H9 (cell line): ENCODE data around the gene C11orf24. TPM values are rescaled to one million over a fixed set of nuclear protein-coding genes. Genes with fewer than 3 reads are reported as not detected.
"Not testable (repeated sequence)": the region's sequence is repeated elsewhere in the genome, so short reads cannot be mapped to it uniquely, and the experiment has no call there.

Experiments used
- DNase-seq: peaks from one replicate; pipeline ENCODE4 v3.0.0-alpha.2; 2017
- H2AFZ ChIP-seq: one replicate; pipeline ENCODE4 v1.6.1; 2013; ENCODE audit warnings: mild to moderate bottlenecking, low read length, control low read depth, moderate library complexity
- H2AK5ac ChIP-seq: 2 replicates; pipeline ENCODE4 v1.6.1; 2013; ENCODE audit warnings: low read length, control low read depth, mixed read lengths; ENCODE audit not compliant: insufficient read length
- H2BK120ac ChIP-seq: one replicate; pipeline ENCODE4 v1.6.1; 2013; ENCODE audit warnings: low read depth, mild to moderate bottlenecking, low read length, control low read depth, inconsistent platforms; ENCODE audit not compliant: poor library complexity, severe bottlenecking
- H2BK12ac ChIP-seq: 2 replicates; pipeline ENCODE4 v1.6.1; 2013; ENCODE audit warnings: low read length, control low read depth, mixed read lengths, low read depth; ENCODE audit not compliant: insufficient read length
- H2BK15ac ChIP-seq: 2 replicates; pipeline ENCODE4 v1.6.1; 2013; ENCODE audit warnings: low read depth, low read length, control low read depth
- H2BK20ac ChIP-seq: one replicate; pipeline ENCODE4 v1.6.1; 2013; ENCODE audit warnings: low read depth, mild to moderate bottlenecking, low read length, control low read depth, inconsistent platforms; ENCODE audit not compliant: poor library complexity, severe bottlenecking
- H2BK5ac ChIP-seq: 2 replicates; pipeline ENCODE4 v1.6.1; 2013; ENCODE audit warnings: low read length, control low read depth, mixed read lengths; ENCODE audit not compliant: insufficient read length
- H3K14ac ChIP-seq: 2 replicates; pipeline ENCODE4 v1.6.1; 2013; ENCODE audit warnings: low read length, control low read depth; ENCODE audit not compliant: insufficient read depth
- H3K18ac ChIP-seq: 2 replicates; pipeline ENCODE4 v1.6.1; 2013; ENCODE audit warnings: low read depth, mild to moderate bottlenecking, mixed read lengths, low read length, control low read depth; ENCODE audit not compliant: insufficient read length
- H3K23ac ChIP-seq: 2 replicates; pipeline ENCODE4 v1.6.1; 2013; ENCODE audit warnings: low read length, control low read depth, mixed read lengths, low read depth; ENCODE audit not compliant: insufficient read length
- H3K23me2 ChIP-seq: 2 replicates; pipeline ENCODE4 v1.6.1; 2013; ENCODE audit warnings: low read depth, mild to moderate bottlenecking, mixed read lengths, low read length, control low read depth; ENCODE audit not compliant: insufficient read length, poor library complexity, severe bottlenecking
- H3K27ac ChIP-seq: 2 replicates; pipeline ENCODE4 v1.5.1; 2013; ENCODE audit warnings: low read length, control low read depth, mixed read lengths, low read depth; ENCODE audit not compliant: insufficient read length
- H3K27me3 ChIP-seq: 2 replicates; pipeline ENCODE4 v1.6.1; 2013; ENCODE audit warnings: low read length, control low read depth, inconsistent platforms; ENCODE audit not compliant: insufficient read depth
- H3K4ac ChIP-seq: 2 replicates; pipeline ENCODE4 v1.6.1; 2013; ENCODE audit warnings: low read depth, mild to moderate bottlenecking, control low read depth, inconsistent platforms, low read length, moderate library complexity
- H3K4me1 ChIP-seq: 2 replicates; pipeline ENCODE4 v1.6.1; 2013; ENCODE audit warnings: low read length, control low read depth, inconsistent platforms; ENCODE audit not compliant: insufficient read depth
- H3K4me2 ChIP-seq: 2 replicates; pipeline ENCODE4 v1.6.1; 2013; ENCODE audit warnings: low read length, control low read depth, mixed read lengths; ENCODE audit not compliant: insufficient read length, insufficient read depth
- H3K56ac ChIP-seq: 2 replicates; pipeline ENCODE4 v1.6.1; 2013; ENCODE audit warnings: low read depth, mild to moderate bottlenecking, mixed read lengths, low read length, control low read depth; ENCODE audit not compliant: insufficient read length
- H3K79me1 ChIP-seq: 2 replicates; pipeline ENCODE4 v1.6.1; 2013; ENCODE audit warnings: low read depth, mild to moderate bottlenecking, moderate library complexity, low read length, control low read depth, inconsistent platforms; ENCODE audit not compliant: insufficient read depth, poor library complexity, severe bottlenecking
- H3K79me2 ChIP-seq: 2 replicates; pipeline ENCODE4 v1.6.1; 2013; ENCODE audit warnings: low read length, control low read depth, inconsistent platforms; ENCODE audit not compliant: insufficient read depth
- H3K9ac ChIP-seq: 2 replicates; pipeline ENCODE4 v1.6.1; 2013; ENCODE audit warnings: low read length, control low read depth, mixed read lengths; ENCODE audit not compliant: insufficient read length; ENCODE audit errors: extremely low read depth
- H3K9me3 ChIP-seq: one replicate; pipeline ENCODE4 v1.6.1; 2013; ENCODE audit warnings: low read depth, low read length, inconsistent platforms; ENCODE audit not compliant: control insufficient read depth
- H3T11ph ChIP-seq: one replicate; pipeline ENCODE4 v1.6.1; 2013; ENCODE audit warnings: mild to moderate bottlenecking, low read length, control low read depth, inconsistent platforms
- H4K20me1 ChIP-seq: one replicate; pipeline ENCODE4 v1.6.1; 2013; ENCODE audit not compliant: control insufficient read depth, insufficient read length, insufficient read depth
- H4K5ac ChIP-seq: 2 replicates; pipeline ENCODE4 v1.6.1; 2013; ENCODE audit warnings: low read depth, mild to moderate bottlenecking, mixed read lengths, low read length, control low read depth; ENCODE audit not compliant: insufficient read length
- H4K8ac ChIP-seq: replicated peaks from 2 replicates; pipeline ENCODE4 v1.6.1; 2013; ENCODE audit warnings: low read length, control low read depth, mixed read lengths, low read depth; ENCODE audit not compliant: insufficient read length
- H4K91ac ChIP-seq: 2 replicates; pipeline ENCODE4 v1.6.1; 2013; ENCODE audit warnings: low read depth, mild to moderate bottlenecking, moderate library complexity, mixed read lengths, low read length, control low read depth; ENCODE audit not compliant: insufficient read length
- H3K27ac Mint-ChIP-seq, 3 experiments: 2 replicates in 2 of 3; 3 replicates in 1 of 3; pipeline ENCODE4 v1.8.0; 2020 to 2021; ENCODE audit warnings: mixed read lengths in 3 of 3, mild to moderate bottlenecking in 1 of 3, moderate library complexity in 1 of 3
- H3K27me3 Mint-ChIP-seq: 2 replicates; pipeline ENCODE4 v1.8.0; 2021; ENCODE audit warnings: low read depth, mild to moderate bottlenecking, moderate library complexity, mixed read lengths
- H3K36me3 Mint-ChIP-seq, 3 experiments: 2 replicates in 2 of 3; 3 replicates in 1 of 3; pipeline ENCODE4 v1.8.0; 2020 to 2021; ENCODE audit warnings: low read depth in 3 of 3, mixed read lengths in 3 of 3; ENCODE audit not compliant: insufficient read depth in 1 of 3
- H3K4me1 Mint-ChIP-seq, 2 experiments: 2 replicates each; pipeline ENCODE4 v1.8.0; 2020; ENCODE audit warnings: mixed read lengths in 2 of 2
- H3K4me3 Mint-ChIP-seq, 2 experiments: 2 replicates in 1 of 2; 3 replicates in 1 of 2; pipeline ENCODE4 v1.8.0; 2020 to 2021; ENCODE audit warnings: mild to moderate bottlenecking in 2 of 2, mixed read lengths in 2 of 2, moderate library complexity in 1 of 2
- H3K9me3 Mint-ChIP-seq, 2 experiments: 2 replicates in 1 of 2; 3 replicates in 1 of 2; pipeline ENCODE4 v1.8.0; 2020; ENCODE audit warnings: mild to moderate bottlenecking in 2 of 2, mixed read lengths in 2 of 2, moderate library complexity in 1 of 2
- CTCF ChIP-seq: fragments of 200-600 bp; sonication (generic); conservative IDR thresholded peaks from 3 replicates; pipeline ENCODE4 v1.8.0; 2021; ENCODE audit warnings: antibody characterized with exemption, mild to moderate bottlenecking
- WGBS: extraction: QIAGEN DNeasy Blood & Tissue Kit; methylation state at CpG from one replicate; pipeline ENCODE4 v1.1.7; 2013; ENCODE audit warnings: missing lambda C conversion rate, low lambda C conversion rate, mixed read lengths; ENCODE audit not compliant: insufficient read length; ENCODE audit errors: extremely low coverage; 5-methylcytosine and 5-hydroxymethylcytosine counted together
- total RNA-seq: library from RNA; stranded (reverse); gene quantifications from 2 replicates; pipeline ENCODE4 v1.2.1, GENCODE V29; 2021

C11orf24 gene
- total RNA-seq, 1 experiment from 2014 or later, result 46.8 TPM

DNA sequence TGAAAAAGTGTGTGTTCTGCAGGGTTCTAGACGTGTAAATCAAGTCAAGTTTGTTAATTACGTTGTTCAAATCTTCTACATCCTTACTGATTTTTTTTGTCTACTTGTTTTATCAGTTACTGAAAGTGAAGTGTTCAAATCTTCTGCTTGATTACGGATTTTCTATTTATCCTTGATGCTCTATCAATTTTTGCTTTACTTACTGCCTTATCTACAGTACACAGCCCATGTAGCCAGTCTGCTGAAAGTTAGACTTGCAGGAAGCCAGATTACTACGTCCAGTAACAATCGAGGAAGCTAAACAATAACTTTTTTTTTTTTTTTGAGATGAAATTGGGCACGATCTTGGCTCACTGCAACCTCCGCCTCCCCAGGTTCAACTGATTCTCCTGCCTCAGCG lies 15.6 kb upstream of the C11orf24 start:
- H3K79me2 ChIP-seq, result no peaks in the 10 kb centered on the region
- Mint-ChIP-seq H3K27me3 (peaks cover 8% of the 10 kb centered on the region), H3K9me3 (peaks cover 11 to 21% of the 10 kb centered on the region in 2 experiments)

DNA sequence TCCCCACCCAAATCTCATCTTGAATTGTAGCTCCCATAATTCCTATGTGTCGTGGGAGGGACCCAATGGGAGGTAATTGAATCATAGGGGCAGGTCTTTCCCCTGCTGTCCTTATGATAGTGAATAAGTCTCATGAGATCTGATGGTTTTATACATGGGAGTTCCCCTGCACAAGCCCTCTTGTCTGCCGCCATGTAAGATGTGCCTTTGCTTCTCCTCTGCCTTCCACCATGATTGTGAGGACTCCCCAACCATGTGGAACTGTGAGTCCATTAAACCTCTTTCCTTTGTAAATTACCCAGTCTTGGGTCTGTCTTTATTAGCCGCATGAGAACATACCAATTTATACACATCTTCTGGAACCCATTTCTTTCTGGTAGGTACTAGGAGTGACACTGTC lies 12.8 kb upstream of the C11orf24 start:
- H3K4me1 ChIP-seq, H3K23me2 ChIP-seq, H3K79me2 ChIP-seq, H2BK5ac ChIP-seq, H3K56ac ChIP-seq, H3K4me2 ChIP-seq, H3K36me3 Mint-ChIP-seq, H3T11ph ChIP-seq, H4K8ac ChIP-seq, H4K91ac ChIP-seq, H2AK5ac ChIP-seq, H3K4me3 Mint-ChIP-seq, H3K18ac ChIP-seq, H3K9ac ChIP-seq, H2BK15ac ChIP-seq, H2BK120ac ChIP-seq, H3K23ac ChIP-seq, H2BK20ac ChIP-seq, H2AFZ ChIP-seq, H3K27me3 Mint-ChIP-seq, H3K27ac Mint-ChIP-seq, H4K20me1 ChIP-seq, H4K5ac ChIP-seq, H3K4ac ChIP-seq, H3K14ac ChIP-seq, H3K27me3 ChIP-seq, H2BK12ac ChIP-seq, H3K9me3 ChIP-seq, H3K4me1 Mint-ChIP-seq, H3K79me1 ChIP-seq, H3K27ac ChIP-seq, DNase-seq: not testable (repeated sequence)
- H3K9me3 Mint-ChIP-seq, result peaks cover 8 to 15% of the 10 kb centered on the region in 2 experiments
- no CpG with 5 or more reads among the region's 3 CpGs for WGBS

More for the DNA sequence above, 15.6 kb upstream of the C11orf24 start:
- H3K4me3 Mint-ChIP-seq, result no peak overlapping the region
- no peaks in the 10 kb centered on the region for H3K23me2 ChIP-seq
- no peak overlapping the region for H2AK5ac ChIP-seq
- no peak overlapping the region for H3T11ph ChIP-seq
- no peak for DNase-seq
- no CpG with 5 or more reads among the region's 8 CpGs for WGBS
- H4K91ac ChIP-seq, result no peak overlapping the region
- no peak overlapping the region for H4K5ac ChIP-seq
- no peaks in the 10 kb centered on the region for H3K27me3 ChIP-seq
- H2BK15ac ChIP-seq, result no peak overlapping the region
- H3K23ac ChIP-seq, result no peak overlapping the region
- no peak for TF ChIP-seq CTCF
- H3K4me1 Mint-ChIP-seq, result no peaks in the 10 kb centered on the region
- no peak overlapping the region for H3K56ac ChIP-seq
- H3K4me2 ChIP-seq, result no peak overlapping the region
- no peak overlapping the region for H2BK5ac ChIP-seq
- H3K27ac Mint-ChIP-seq, result no peak overlapping the region
- H4K8ac ChIP-seq, result no peak overlapping the region
- no peak overlapping the region for H3K27ac ChIP-seq
- H3K36me3 Mint-ChIP-seq, result peaks cover 0 to 8% (median 2%) of the 10 kb centered on the region in 3 experiments; a peak in 5 of 7 replicates
- no peak overlapping the region for H3K9ac ChIP-seq
- H2BK120ac ChIP-seq, result no peak overlapping the region
- no peak overlapping the region for H3K14ac ChIP-seq
- H3K4ac ChIP-seq, result no peak overlapping the region
- no peak overlapping the region for H2AFZ ChIP-seq
- no peak overlapping the region for H2BK12ac ChIP-seq
- no peak overlapping the region for H2BK20ac ChIP-seq
- peaks cover 11% of the 10 kb centered on the region for H3K9me3 ChIP-seq
- H3K79me1 ChIP-seq, result no peaks in the 10 kb centered on the region
- no peak overlapping the region for H3K18ac ChIP-seq
- H4K20me1 ChIP-seq, result no peaks in the 10 kb centered on the region
- H3K4me1 ChIP-seq, result no peaks in the 10 kb centered on the region
